HUDEP-2 (cell line): ENCODE measurements around the gene PRPF6.

Source experiments
- DNase-seq, 76 experiments: peaks; one replicate each; lab custom pipeline; 2025; ENCODE audit not compliant: unreplicated experiment in 76 of 76; lab: John Stamatoyannopoulos, UW

The PRPF6 gene

GRCh38 chr20:64074184-64074789 is 93.4 kb downstream of the PRPF6 start:
- no peak for DNase-seq

GRCh38 chr20:64074963-64075362 is 94.0 kb downstream of the PRPF6 start:
- no peak for DNase-seq

- no peak for DNase-seq
These were observed 94.6 kb downstream of the PRPF6 start for GRCh38 chr20:64075556-64075955.

DNA sequence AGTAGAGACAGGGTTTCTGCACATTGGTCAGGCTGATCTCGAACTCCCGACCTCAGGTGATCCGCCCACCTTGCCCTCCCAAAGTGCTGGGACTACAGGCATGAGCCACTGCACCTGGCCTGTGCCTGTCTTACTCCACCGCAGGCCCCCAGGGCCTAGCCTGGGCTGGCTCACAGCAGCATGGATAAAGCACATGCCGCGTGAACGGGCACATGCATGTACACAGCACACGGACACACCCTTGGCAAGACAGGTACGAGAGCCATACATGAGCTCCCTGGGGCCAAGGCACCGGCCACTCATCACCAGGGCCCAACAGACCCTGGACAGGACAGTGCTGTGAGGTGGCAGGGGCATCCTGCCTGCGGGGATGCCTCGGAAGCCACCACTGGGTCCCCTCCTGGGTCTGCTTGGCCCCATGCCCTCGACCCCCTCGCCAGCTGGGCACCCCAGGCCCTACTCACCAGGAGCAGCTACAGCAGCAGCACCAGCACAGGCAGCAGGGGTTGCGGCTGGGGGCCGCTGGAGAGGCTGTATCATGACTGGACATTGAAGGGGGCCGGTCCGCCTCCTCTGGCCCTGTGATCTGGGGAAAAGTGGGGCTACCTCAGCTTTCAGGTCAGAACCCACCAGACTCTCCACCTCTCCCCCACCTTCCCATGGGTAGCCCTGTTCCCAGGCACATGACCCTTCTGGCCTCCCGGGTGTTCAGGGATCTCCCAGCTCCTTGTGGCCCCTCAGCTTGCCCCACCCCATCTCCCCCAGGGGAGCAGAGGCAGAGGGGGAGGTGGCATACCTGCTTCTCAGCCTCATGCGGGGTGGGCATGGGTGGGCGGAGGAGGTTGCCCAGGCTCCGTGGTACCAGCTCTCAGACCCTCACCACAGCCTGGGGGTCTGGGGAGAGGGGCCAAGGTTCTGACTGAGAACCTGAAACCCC is 95.4 kb downstream of the PRPF6 start:
- no peak for DNase-seq

GRCh38 chr20:64077094-64077493 is 96.2 kb downstream of the PRPF6 start:
- no peak for DNase-seq

- DNase-seq, result no peak
These were observed 96.6 kb downstream of the PRPF6 start for GRCh38 chr20:64077541-64077875.

DNA sequence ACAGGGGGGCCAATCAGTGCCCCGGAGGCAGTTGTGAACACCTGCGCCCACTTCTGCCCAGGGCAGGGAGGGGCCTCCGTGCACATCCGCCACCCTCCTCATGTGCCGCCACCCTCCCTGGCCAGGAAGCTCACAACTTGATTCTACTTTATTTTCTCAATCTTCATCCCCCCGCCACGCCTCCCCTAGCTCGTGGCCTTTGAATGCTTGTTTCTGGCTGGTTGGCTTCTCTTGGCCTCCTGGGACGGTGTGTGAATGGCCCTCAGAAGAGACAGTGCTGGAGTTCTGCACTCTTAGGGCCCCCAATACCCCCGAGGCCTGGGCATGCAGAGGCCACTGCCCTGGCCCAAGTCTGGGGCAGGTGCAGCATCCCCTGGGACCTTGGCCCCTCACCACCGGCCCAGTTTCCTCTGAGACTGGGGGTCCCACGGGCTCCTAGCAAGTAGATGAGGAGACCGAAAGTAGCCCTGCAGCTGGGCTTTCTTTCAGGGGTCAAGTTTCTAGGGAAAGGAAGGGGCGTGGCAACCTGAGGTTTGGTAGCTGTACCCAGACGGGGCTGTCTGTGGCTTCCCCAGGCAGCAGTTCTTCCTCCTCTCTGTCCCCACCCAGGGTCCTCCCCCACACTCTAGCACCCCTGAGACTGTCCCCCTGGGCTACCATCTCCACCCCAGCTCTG is 97.1 kb downstream of the PRPF6 start:
- DNase-seq, result no peak

- DNase-seq, result no peak
These were observed 98.0 kb downstream of the PRPF6 start for GRCh38 chr20:64078934-64079272.

- DNase-seq, result peak in 33 of 76 experiments; percentile 10 to 57 (median 33)
These were observed 98.5 kb downstream of the PRPF6 start, which contains the start of gene RGS19 for GRCh38 chr20:64079273-64080012. Gene RGS19, minus strand, starts transcription at chr20:64079518. Its CDS starts 2,632 bp downstream, at chr20:64076886.

GRCh38 chr20:64080013-64080812 is 99.3 kb downstream of the PRPF6 start, which contains the start of gene OPRL1:
Gene OPRL1, plus strand, starts transcription at chr20:64080082. Its CDS starts 12,639 bp downstream, at chr20:64092721.
- peak in 4 of 76 experiments; percentile 19 to 35 (median 26) for DNase-seq

GRCh38 chr20:64080813-64081623 is 100.1 kb downstream of the PRPF6 start:
- DNase-seq, result no peak

- DNase-seq, result no peak
These were observed 100.7 kb downstream of the PRPF6 start for GRCh38 chr20:64081624-64081964.

DNA sequence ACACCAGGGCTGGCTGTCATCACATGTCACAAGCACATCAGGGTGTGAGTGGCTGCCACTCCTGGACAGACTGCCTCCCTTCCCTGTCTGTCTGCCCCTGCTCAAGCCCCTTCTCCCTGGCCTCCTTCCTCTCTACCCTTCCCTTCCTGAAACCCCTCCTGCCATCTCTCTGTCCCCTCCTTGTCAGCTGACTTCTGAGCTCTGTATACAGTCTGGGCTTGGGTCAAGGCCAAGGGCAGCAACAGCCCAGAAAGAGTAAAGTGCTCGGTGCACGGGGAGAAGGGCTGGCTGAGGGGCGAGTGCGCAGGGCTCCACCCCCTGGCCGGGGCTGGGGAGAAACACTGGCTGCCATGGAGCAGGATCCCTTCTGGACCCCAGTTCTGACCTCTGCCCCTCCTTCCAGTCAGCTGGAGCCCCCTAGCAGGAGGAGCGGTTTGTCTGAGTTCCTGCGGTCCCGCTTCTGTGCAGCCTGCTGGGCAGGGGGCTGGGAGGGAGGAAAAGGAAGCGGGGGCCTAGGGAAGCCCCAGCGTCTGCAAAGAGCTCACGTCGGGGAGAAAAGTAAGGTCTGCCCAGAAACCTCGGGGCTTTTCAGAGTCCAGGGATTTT is 101.3 kb downstream of the PRPF6 start:
- DNase-seq, result no peak
